ENCODE measurements around the gene CNTNAP2. TPM values are rescaled to one million over a fixed set of nuclear protein-coding genes. Genes with fewer than 3 reads are reported as not detected.

CNTNAP2 gene
- total and polyA plus RNA-seq, 8 donors = 0.94 to 42.5 (median 38.6) TPM

DNA sequence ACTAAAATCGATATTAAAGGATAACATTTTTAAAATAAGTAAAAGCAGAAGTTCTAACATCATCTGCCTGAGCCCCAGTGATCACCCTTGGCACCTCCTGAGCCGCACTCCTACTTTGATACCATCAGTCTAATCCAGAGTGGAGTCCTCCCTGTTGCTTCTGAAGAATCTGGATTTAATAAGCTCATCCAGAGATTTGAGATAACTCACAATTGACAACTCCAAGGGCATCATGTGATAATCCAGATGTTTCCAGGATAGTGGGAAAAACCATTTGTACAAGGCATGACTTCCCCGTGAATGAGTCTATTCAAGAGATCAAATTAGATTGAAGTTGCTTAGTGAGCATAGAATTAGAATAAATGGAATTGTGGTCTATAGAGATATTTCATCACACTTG is 1998.2 kb downstream of the CNTNAP2 start:
- Histone ChIP-seq H3K27ac (no peak overlapping the region), H3K4me1 (no peaks in the 10 kb centered on the region), H3K27me3 (no peaks in the 10 kb centered on the region), H3K36me3 (no peaks in the 10 kb centered on the region), H3K9me3 (no peaks in the 10 kb centered on the region), H3K4me3 (no peak overlapping the region)
- intact Hi-C loops (cut with DNase I) = no loop called here
- DNase-seq (no peak), ATAC-seq (no peak)
- TF ChIP-seq, protein P1, sequence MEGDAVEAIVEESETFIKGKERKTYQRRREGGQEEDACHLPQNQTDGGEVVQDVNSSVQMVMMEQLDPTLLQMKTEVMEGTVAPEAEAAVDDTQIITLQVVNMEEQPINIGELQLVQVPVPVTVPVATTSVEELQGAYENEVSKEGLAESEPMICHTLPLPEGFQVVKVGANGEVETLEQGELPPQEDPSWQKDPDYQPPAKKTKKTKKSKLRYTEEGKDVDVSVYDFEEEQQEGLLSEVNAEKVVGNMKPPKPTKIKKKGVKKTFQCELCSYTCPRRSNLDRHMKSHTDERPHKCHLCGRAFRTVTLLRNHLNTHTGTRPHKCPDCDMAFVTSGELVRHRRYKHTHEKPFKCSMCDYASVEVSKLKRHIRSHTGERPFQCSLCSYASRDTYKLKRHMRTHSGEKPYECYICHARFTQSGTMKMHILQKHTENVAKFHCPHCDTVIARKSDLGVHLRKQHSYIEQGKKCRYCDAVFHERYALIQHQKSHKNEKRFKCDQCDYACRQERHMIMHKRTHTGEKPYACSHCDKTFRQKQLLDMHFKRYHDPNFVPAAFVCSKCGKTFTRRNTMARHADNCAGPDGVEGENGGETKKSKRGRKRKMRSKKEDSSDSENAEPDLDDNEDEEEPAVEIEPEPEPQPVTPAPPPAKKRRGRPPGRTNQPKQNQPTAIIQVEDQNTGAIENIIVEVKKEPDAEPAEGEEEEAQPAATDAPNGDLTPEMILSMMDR (IDR thresholded peaks at IDR 0.05) = no peak

DNA sequence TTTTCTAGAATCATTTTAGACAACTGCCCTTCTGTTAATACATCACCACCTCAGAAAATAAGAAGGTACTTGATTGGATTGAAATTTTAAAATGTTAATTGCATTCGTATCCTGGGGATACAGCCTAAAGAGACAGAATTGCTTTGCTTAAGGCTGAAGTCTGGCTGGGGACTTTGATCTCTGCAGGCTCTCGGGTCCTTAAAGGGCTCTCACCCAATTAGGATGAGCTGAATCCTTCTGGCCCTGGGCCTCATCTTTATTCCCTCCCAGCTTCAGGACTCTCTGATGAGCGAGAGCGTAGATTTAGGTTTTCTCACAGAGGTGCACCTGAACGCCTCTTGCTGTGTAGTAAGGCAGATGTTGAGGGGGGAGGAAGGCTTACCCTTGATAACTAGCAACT is 1998.7 kb downstream of the CNTNAP2 start:
- intact Hi-C loops (cut with DNase I) = no loop called here
- Histone ChIP-seq H3K27ac (no peak overlapping the region), H3K36me3 (no peaks in the 10 kb centered on the region)

DNA sequence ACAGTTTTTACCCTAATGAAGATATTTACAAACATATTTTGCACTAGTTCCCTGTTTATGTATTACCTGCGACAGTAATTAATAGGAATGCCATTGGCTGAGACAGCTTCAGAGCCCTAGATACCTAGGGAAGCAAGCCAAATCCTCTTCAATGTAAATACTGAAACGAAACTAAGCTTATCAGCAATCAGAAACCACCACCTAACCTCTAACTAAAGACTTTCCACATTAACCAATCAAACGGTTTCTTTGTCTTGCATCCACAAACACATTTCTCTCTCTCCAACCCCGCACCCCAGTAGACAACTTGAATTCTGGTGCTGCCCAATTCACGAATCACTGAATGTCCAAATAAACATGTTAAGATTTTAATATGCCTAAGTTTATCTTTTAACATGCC is 1999.6 kb downstream of the CNTNAP2 start:
- Histone ChIP-seq H3K27me3 (no peaks in the 10 kb centered on the region), H3K27ac (no peak overlapping the region), H3K4me3 (no peak overlapping the region), H3K4me1 (no peaks in the 10 kb centered on the region), H3K36me3 (no peaks in the 10 kb centered on the region), H3K9me3 (no peaks in the 10 kb centered on the region)
- TF ChIP-seq, protein P1 (IDR thresholded peaks at IDR 0.05) = no peak
- DNase-seq (no peak), ATAC-seq (no peak)
- intact Hi-C loops (cut with DNase I) = no loop called here

More for the DNA sequence above, 1998.7 kb downstream of the CNTNAP2 start:
- TF ChIP-seq, protein P1 (IDR thresholded peaks at IDR 0.05) = no peak
- no peaks in the 10 kb centered on the region for H3K4me1 ChIP-seq
- no peak overlapping the region for H3K4me3 ChIP-seq
- H3K27me3 ChIP-seq = no peaks in the 10 kb centered on the region
- H3K9me3 ChIP-seq = no peaks in the 10 kb centered on the region
- no peak for ATAC-seq
- DNase-seq = no peak

DNA sequence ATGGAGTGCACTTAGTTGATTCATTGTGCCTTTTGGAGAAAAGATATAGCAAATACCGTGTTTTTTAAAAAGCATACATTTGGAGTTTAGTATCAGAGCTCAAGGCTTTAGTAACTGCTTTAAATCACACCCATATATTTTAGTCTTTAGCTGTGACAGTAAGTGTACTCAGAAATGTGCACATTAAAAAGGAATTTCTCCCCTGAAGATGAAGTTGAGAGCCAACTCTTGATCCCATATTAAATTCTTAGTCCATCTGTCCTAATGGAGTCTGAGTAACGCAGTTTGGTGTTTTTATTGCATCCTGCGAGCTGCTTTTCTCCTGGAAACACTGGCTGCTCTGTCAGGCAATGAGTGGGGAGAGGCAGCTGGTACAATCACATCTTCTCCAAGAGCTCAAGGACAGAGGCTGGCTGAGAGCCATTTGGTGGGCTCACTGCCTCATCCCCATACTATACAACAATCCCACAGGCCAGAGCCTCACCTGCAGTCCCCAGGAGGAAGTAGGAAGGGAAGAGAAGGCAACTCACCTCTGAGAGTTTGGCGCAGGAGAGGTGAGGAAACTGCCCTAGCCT is 2000.3 kb downstream of the CNTNAP2 start:
- Histone ChIP-seq H3K27me3 (no peaks in the 10 kb centered on the region), H3K36me3 (no peaks in the 10 kb centered on the region), H3K27ac (no peak overlapping the region), H3K4me1 (no peaks in the 10 kb centered on the region), H3K4me3 (no peak overlapping the region), H3K9me3 (no peaks in the 10 kb centered on the region)
- DNase-seq (no peak), ATAC-seq (no peak)
- intact Hi-C loops (cut with DNase I) = no loop called here
- TF ChIP-seq, protein P1 (IDR thresholded peaks at IDR 0.05) = no peak

DNA sequence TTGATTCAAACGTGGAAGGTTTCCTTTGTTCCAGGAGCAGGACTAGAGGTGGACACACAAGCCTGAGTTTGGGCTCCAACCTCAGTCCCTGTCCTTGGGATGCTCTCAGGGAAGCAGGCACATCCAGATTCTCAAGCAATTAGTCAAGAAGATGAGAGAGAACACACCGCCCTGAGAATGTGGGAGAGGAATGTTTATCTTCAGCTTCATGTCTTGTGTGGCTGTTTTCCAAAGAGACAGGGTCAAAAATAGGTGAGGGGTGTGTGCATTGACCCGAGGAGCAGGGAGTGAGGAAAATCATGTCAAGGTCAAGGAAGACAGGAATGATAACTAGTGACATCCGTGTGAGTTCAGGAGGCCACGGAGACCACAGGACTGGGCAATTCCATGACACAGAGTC is 2001.8 kb downstream of the CNTNAP2 start:
- Histone ChIP-seq H3K27ac (no peak overlapping the region), H3K4me1 (no peaks in the 10 kb centered on the region), H3K9me3 (no peaks in the 10 kb centered on the region), H3K27me3 (no peaks in the 10 kb centered on the region), H3K36me3 (no peaks in the 10 kb centered on the region), H3K4me3 (no peak overlapping the region)
- intact Hi-C loops (cut with DNase I) = no loop called here
- TF ChIP-seq, protein P1 (IDR thresholded peaks at IDR 0.05) = no peak
- DNase-seq (no peak), ATAC-seq (no peak)

Data from left lung (tissue), 10 donors.